ENCODE measurements around the gene TPST1.

DNA sequence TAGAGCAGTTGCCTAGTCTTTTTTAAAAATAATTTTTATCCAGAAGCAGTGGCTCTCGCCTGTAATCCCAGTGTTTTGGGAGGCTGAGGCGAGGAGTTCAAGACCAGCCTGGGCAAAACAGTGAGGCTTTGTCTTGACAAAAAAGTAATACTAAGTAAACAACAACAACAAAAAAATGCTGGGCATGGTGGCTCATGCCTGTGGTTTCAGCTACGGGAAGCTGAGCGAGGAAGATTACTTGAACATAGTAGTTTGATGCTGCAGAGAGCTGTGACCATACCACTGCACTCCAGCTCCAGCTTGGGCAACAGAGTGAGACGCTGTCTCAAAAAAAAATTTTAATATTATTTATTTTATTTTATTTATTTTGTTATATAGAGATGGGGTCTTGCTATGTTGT lies 31.3 kb upstream of the TPST1 start:
- TF ChIP-seq, protein P1, sequence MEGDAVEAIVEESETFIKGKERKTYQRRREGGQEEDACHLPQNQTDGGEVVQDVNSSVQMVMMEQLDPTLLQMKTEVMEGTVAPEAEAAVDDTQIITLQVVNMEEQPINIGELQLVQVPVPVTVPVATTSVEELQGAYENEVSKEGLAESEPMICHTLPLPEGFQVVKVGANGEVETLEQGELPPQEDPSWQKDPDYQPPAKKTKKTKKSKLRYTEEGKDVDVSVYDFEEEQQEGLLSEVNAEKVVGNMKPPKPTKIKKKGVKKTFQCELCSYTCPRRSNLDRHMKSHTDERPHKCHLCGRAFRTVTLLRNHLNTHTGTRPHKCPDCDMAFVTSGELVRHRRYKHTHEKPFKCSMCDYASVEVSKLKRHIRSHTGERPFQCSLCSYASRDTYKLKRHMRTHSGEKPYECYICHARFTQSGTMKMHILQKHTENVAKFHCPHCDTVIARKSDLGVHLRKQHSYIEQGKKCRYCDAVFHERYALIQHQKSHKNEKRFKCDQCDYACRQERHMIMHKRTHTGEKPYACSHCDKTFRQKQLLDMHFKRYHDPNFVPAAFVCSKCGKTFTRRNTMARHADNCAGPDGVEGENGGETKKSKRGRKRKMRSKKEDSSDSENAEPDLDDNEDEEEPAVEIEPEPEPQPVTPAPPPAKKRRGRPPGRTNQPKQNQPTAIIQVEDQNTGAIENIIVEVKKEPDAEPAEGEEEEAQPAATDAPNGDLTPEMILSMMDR (conservative IDR thresholded peaks at IDR 0.05 in 1 of 2, IDR thresholded peaks at IDR 0.05 in 1 of 2; ENCODE audit: low read depth in 1 of 2, low read length in 2 of 2) = no peak
- TF ChIP-seq EZH2 (IDR thresholded peaks at IDR 0.05; ENCODE audit: low read length, missing control alignments) = no peak
